Raji (cell line): ENCODE data around the gene NPAS2.

Experiments used
- POLR2A ChIP-seq: IDR thresholded peaks from 2 replicates; pipeline ENCODE4 v1.6.1; 2011; ENCODE audit warnings: low read depth, low read length, control low read depth; ENCODE audit not compliant: insufficient read depth

The NPAS2 gene

DNA sequence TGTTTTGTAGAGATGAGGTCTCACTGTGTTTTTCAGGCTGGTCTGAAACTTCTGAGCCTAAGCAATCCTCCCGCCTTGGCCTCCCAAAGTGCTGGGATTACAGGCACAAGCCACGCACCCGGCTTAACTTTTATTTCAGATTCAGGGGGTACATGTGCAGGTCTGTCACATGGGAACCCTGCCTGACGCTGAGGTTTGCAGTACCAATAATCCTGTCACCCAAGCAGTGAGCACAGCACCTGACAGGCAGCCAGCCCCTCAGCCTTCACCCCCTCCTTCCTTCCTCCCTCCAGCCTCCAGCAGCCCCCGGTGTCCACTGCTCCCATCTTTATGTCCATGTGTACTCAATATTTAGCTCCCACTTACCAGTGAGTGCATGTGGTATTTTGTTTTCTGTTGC, 136.1 kb downstream of the NPAS2 start:
- TF ChIP-seq POLR2A, result no peak

- no peak for TF ChIP-seq POLR2A
Observed at GRCh38 chr2:100957996-100958653, 138.2 kb downstream of the NPAS2 start.

- no peak for TF ChIP-seq POLR2A
Observed at GRCh38 chr2:100959225-100959880, 139.4 kb downstream of the NPAS2 start.

GRCh38 chr2:100960688-100961087, 140.7 kb downstream of the NPAS2 start:
- TF ChIP-seq POLR2A, result no peak

GRCh38 chr2:100962366-100963025, 142.6 kb downstream of the NPAS2 start:
- TF ChIP-seq POLR2A, result no peak

DNA sequence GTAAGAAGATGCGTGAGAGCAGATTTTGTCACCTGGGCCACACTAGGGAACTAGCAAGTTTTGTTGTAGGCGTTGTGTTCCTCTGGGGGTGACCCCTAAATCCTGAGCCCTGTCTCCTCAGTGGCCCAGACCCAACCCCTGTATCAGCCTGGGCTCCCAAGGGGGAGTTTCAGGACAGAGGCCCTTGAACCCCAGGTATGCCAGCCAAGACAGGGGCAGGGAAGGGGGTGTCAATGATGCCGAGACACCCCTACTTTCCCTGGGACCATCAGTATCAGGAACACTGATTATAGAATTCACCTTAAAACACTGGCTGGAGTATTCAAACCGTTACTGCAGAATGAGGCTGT, 143.1 kb downstream of the NPAS2 start:
- no peak for TF ChIP-seq POLR2A

DNA sequence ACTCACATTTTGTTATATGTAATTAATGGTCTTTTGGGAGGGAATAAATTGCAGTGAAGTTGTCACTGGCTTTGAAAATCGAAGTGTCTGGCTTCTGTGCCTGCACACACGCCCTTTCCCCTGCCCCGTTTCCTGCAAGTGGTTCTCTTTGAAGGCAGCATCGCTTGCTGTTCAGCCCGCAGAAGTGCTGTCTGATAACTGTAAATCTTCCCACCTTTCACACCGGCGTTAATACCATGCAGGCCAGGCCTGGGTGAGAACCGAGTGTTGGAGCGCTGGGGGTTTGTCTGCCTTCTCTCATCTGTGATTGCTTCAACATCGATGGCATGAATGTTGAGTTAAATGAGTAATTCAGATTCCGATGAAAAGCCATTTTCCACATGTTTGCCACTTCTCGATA, 144.3 kb downstream of the NPAS2 start:
- TF ChIP-seq POLR2A, result no peak

- TF ChIP-seq POLR2A, result no peak
Observed at GRCh38 chr2:100964681-100965169, 144.8 kb downstream of the NPAS2 start.

GRCh38 chr2:100965596-100965995, 145.7 kb downstream of the NPAS2 start:
- no peak for TF ChIP-seq POLR2A

DNA sequence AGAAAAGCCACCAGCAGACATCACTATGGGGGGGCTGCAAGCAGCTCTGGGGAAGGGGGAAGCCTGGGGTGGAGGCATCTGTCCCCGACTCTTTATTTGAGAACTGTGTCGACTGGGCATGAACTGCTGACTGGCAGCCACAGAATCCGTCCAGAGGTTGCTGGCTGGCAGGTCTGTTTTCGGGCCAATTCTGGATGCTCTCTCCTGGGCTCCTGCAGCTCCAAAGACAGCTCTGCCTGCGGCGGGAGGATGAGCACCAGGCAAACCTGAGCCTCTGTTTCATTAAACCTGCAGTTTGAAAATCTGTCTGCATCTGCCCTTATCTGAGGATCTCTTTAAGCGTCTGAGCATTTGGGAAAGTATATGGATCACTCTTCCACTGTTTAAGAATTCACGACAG, 147.8 kb downstream of the NPAS2 start:
- no peak for TF ChIP-seq POLR2A

- TF ChIP-seq POLR2A, result no peak
Observed at GRCh38 chr2:100968146-100969145, 148.5 kb downstream of the NPAS2 start.

GRCh38 chr2:100969998-100970397, 150.1 kb downstream of the NPAS2 start:
- no peak for TF ChIP-seq POLR2A

- no peak for TF ChIP-seq POLR2A
Observed at GRCh38 chr2:100971221-100971620, 151.3 kb downstream of the NPAS2 start.

DNA sequence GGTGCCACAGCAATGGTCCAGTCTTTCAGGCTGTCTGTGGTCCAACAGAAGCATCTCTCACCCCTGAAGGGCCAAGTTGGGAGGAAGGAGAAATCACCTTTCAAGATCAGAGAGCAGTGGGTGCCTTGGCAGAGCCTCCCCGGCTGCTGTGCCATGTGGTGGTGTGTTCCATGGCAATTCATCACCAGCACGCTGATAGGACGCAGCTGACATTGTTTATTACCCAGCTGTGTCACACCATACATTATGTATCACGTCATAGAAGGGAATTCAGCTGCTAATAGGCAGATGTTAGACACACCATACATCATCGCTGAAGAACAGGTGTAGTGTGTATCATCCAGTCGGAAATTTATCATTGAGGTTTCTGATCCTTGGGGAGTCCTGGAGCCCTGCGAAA, 152.5 kb downstream of the NPAS2 start:
- no peak for TF ChIP-seq POLR2A

DNA sequence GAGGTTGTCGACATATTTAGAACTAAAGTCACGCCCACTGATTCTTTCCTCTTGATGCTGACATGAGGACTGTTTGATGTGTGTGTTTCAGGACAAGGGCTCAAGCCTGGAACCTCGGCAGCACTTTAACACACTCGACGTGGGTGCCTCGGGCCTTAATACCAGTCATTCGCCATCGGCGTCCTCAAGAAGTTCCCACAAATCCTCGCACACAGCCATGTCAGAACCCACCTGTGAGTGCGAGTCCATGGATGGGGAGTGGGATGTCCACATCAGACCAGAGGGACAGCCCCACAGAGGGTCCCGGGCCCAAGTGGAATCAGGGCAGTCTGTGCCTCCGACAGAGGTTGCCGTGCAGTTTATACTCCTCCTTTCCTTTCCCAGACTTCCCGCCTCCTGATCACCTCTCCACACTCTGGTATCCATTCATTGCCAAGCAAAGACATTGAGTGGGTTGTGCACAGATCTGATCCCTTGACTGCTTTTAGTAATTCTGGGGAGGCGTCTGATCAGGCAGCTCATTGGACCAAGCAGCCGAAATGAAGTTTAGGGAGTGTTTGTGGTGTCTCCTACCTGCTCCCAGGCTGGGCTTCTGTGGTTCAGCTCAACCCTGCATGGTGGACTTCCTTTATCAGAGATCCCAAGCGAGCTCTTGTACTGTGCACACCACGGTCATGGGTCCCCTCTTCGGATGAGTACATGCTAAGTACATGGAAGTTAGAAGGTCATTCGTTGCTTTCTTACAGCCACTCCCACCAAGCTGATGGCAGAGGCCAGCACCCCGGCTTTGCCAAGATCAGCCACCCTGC, 155.0 kb downstream of the NPAS2 start:
- no peak for TF ChIP-seq POLR2A

DNA sequence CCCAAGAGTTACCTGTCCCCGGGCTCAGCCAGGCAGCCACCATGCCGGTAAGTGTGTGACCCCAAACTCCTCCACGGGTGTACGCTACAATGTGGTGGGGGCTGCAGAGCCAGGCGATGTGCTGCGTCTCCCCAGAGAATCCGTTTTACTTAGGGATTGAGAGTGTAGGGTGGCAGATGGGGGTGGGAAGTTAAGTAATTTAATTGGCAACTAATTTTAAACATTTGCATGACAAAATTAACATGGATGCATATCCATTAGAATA, 155.5 kb downstream of the NPAS2 start:
- TF ChIP-seq POLR2A, result no peak
